Prostate gland (tissue), 2 donors: ENCODE results near the gene HECTD1. TPM values are rescaled to one million over a fixed set of nuclear protein-coding genes. Genes with fewer than 3 reads are reported as not detected.

Experiments used
- DNase-seq: peaks from one replicate; pipeline ENCODE4 v3.0.0-alpha.2; 2019; ENCODE audit warnings: low spot score
- H3K27ac ChIP-seq, 2 donors: fragments of 200-600 bp; sonication (generic); 2 replicates each; pipeline ENCODE4 v1.5.1; 2017 to 2019
- H3K27me3 ChIP-seq: fragments of 200-600 bp; sonication (generic); replicated peaks from 2 replicates; pipeline ENCODE4 v1.5.1; 2019; ENCODE audit not compliant: insufficient read depth
- H3K36me3 ChIP-seq, 2 donors: fragments of 200-600 bp; sonication (generic); 1 replicate in 1 of 2; 2 replicates in 1 of 2; pipeline versions ENCODE4 v1.5.1 to v1.8.1; 2017 to 2019
- H3K4me1 ChIP-seq: fragments of 200-600 bp; sonication (generic); replicated peaks from 2 replicates; pipeline ENCODE4 v1.5.1; 2019
- H3K4me3 ChIP-seq, 2 donors: fragments of 200-600 bp; sonication (generic); 2 replicates each; pipeline ENCODE4 v1.5.1; 2017 to 2019
- H3K9me3 ChIP-seq: fragments of 200-600 bp; sonication (generic); 2 replicates; pipeline ENCODE4 v1.5.1; 2017
- POLR2A ChIP-seq: fragments of 450-650 bp; IDR thresholded peaks from one replicate; pipeline ENCODE4 v1.6.1; 2016; ENCODE audit warnings: antibody characterized with exemption, mild to moderate bottlenecking
- POLR2AphosphoS5 ChIP-seq: sonication (generic); formaldehyde crosslinking; IDR thresholded peaks from one replicate; pipeline ENCODE4 v1.6.1; 2017; ENCODE audit warnings: antibody characterized with exemption
- WGBS: methylation state at CpG from one replicate; pipeline ENCODE4 v1.1.5; 2018; 5-methylcytosine and 5-hydroxymethylcytosine counted together
- intact Hi-C: fragments of 100-400 bp; cut with DNase I; formaldehyde crosslinking; loops from one replicate; pipeline ENCODE4 v1.14.2; 2022
- total RNA-seq, 2 donors: library from RNA; depleted of rRNA; stranded (reverse); fragments of >200 nt; gene quantifications; one replicate each; pipeline ENCODE4 v1.1.0, GENCODE V29; 2016
- TF ChIP-seq, protein P1 (sequence below), 4 experiments: fragments of 200-600 bp in 2 of 4; fragments of 450-650 bp in 2 of 4; sonication (generic) in 2 of 4; IDR thresholded peaks; 1 replicate in 3 of 4; 2 replicates in 1 of 4; pipeline ENCODE4 v1.5.1; 2016 to 2019; ENCODE audit warnings: antibody characterized with exemption in 4 of 4, mild to moderate bottlenecking in 2 of 4, moderate library complexity in 2 of 4

The HECTD1 gene
- total RNA-seq, 2 donors from 2014 or later, result 108 to 189 TPM

DNA sequence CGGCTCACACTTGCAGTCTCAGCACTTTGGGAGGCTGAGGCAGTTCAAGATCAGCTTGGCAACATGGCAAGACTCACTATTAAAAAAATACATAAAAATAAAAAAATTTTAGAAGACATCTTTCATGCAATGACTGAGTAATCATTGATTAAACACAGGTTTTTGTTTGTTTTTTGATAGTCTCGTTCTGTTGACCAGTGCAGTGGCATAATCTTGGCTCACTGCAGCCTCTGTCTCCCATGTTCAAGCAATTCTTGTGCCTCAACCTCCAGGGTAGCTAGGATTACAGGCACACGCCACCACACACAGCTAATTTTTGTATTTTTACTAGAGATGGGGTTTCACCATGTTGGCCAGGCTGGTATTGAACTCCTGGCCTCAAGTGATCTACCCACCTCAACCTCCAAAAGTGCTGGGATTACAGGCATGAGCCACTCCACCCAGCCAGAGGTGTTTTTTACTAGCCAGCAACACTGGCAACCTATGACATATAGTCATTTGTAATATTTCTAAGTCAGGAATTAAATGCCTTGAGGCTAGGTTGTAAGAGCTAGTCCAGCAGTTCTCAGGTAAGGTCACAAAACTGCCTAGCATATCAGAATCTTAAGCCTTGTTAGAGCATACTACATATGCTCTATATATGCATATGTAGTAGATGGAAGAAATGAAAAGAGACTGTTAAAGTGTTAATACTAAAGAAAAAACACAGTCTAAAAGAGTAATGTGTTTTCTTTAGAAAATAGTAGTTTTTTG is 27.1 kb downstream of the HECTD1 start:
- H3K4me1 ChIP-seq, result no peaks in the 10 kb centered on the region
- no peak for DNase-seq
- TF ChIP-seq POLR2AphosphoS5 (no peak), POLR2A (no peak)
- TF ChIP-seq, protein P1, sequence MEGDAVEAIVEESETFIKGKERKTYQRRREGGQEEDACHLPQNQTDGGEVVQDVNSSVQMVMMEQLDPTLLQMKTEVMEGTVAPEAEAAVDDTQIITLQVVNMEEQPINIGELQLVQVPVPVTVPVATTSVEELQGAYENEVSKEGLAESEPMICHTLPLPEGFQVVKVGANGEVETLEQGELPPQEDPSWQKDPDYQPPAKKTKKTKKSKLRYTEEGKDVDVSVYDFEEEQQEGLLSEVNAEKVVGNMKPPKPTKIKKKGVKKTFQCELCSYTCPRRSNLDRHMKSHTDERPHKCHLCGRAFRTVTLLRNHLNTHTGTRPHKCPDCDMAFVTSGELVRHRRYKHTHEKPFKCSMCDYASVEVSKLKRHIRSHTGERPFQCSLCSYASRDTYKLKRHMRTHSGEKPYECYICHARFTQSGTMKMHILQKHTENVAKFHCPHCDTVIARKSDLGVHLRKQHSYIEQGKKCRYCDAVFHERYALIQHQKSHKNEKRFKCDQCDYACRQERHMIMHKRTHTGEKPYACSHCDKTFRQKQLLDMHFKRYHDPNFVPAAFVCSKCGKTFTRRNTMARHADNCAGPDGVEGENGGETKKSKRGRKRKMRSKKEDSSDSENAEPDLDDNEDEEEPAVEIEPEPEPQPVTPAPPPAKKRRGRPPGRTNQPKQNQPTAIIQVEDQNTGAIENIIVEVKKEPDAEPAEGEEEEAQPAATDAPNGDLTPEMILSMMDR (IDR thresholded peaks at IDR 0.05), result no peak
- H3K36me3 ChIP-seq, result no peaks in the 10 kb centered on the region
- no peaks in the 10 kb centered on the region for H3K27me3 ChIP-seq
- no peak overlapping the region for H3K4me3 ChIP-seq
- intact Hi-C loops, result no loop called here
- no peaks in the 10 kb centered on the region for H3K9me3 ChIP-seq
- H3K27ac ChIP-seq, result no peak overlapping the region
- 84% methylated on average over 3 of the region's 3 CpGs for WGBS

DNA sequence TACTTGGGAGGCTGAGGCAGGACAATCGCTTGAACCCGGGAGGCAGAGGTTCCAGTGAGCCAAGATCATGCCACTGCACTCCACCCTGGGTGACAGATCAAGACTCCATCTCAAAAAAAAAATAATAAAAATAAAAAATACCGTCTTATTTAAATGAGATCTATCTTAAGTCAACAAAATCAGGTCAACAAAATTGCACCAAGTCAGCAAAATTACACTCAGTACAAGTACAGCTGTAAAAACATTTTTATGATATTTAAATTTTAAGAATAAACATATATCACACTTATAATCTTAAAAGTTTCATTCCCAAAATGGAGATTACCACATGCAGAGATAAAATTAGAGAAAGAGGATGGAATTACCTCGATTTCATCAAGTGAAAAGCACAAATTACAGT is 33.2 kb downstream of the HECTD1 start:
- 95% methylated on average over 4 of the region's 4 CpGs for WGBS
- H3K36me3 ChIP-seq, result no peaks in the 10 kb centered on the region

DNA sequence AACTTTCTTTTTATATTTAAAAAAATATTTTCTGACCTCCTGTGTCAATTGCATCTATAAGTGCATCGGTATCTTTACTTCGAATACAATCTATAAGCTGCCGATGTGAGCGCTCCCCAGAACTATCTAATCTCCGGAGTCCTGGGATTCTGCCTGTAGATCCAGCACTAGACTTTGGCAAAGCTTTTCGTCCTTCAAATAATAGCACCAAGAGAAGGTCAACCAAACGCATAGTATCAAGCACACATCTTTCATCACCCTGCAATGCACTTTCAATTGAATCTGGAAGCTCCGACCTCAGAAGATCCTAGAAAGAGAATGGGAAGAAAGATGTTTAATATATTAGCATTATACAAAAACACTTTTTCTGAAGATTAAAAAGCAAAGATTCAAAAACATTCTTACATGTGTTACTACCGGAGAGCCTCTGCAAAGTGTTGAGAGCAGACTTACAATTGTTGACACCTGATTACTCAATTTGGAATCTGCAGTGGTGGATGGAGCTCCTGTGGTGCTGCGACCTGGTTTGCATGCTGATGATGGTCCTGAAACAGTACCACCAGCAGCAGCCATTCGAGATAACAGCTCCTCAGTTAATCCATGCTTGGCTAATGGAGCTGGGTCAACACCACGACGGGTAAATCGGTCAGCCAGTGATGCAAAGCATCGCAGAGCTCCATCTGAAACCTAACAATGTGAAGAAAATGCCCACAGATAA is 34.3 kb downstream of the HECTD1 start:
- intact Hi-C loops, result no loop called here
- Histone ChIP-seq H3K27me3 (no peaks in the 10 kb centered on the region), H3K27ac (no peak overlapping the region), H3K4me3 (no peak overlapping the region), H3K9me3 (no peaks in the 10 kb centered on the region), H3K4me1 (no peaks in the 10 kb centered on the region), H3K36me3 (no peaks in the 10 kb centered on the region)
- TF ChIP-seq, protein P1 (IDR thresholded peaks at IDR 0.05), result no peak
- TF ChIP-seq POLR2A (no peak), POLR2AphosphoS5 (no peak)
- no peak for DNase-seq
- 93% methylated on average over 15 of the region's 15 CpGs for WGBS

More for the DNA sequence above, 33.2 kb downstream of the HECTD1 start:
- Histone ChIP-seq H3K27ac (no peak overlapping the region), H3K27me3 (no peaks in the 10 kb centered on the region), H3K9me3 (no peaks in the 10 kb centered on the region), H3K4me3 (no peak overlapping the region), H3K4me1 (no peaks in the 10 kb centered on the region)
- DNase-seq, result no peak
- intact Hi-C loops, result no loop called here
- TF ChIP-seq POLR2AphosphoS5 (no peak), POLR2A (no peak)
- TF ChIP-seq, protein P1 (IDR thresholded peaks at IDR 0.05), result no peak

DNA sequence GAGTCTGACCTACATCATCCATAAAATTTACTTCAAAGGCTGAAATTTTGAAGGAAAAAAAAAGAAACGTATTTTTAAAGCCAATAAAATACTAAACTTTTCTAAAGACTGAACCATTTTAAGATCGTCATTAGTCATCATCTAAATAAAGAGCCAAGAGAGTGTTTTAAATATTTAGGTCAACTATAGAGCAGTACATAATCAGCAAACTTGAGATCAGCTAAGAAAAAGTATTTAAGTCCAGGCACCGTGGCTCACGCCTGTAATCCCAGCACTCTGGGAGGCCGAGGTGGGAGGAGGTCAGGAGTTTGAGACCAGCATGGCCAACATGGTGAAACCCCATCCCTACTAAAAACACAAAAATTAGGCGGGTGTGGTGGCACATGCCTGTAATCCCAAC is 35.5 kb downstream of the HECTD1 start:
- Histone ChIP-seq H3K4me3 (no peak overlapping the region), H3K9me3 (no peaks in the 10 kb centered on the region), H3K27me3 (no peaks in the 10 kb centered on the region), H3K27ac (no peak overlapping the region), H3K4me1 (no peaks in the 10 kb centered on the region), H3K36me3 (no peaks in the 10 kb centered on the region)
- TF ChIP-seq POLR2AphosphoS5 (no peak), POLR2A (no peak)
- TF ChIP-seq, protein P1 (IDR thresholded peaks at IDR 0.05), result no peak
- intact Hi-C loops, result no loop called here
- no peak for DNase-seq
- 58% methylated on average over 6 of the region's 6 CpGs for WGBS
